GM10266 (cell line): ENCODE data around the gene FXYD5.
A peak's percentile ranks its signal among the peaks of the same experiment; 100 is the strongest.

ENCODE experiments used
- DNase-seq: peaks from one replicate; pipeline ENCODE4 v3.0.0; 2012; ENCODE audit errors: extremely low spot score
- CTCF ChIP-seq: IDR thresholded peaks from 2 replicates; pipeline ENCODE4 v1.5.1; 2012; ENCODE audit warnings: mild to moderate bottlenecking, low read depth; ENCODE audit not compliant: control insufficient read depth, insufficient read depth; ENCODE audit errors: missing control alignments

Gene FXYD5, protein sequence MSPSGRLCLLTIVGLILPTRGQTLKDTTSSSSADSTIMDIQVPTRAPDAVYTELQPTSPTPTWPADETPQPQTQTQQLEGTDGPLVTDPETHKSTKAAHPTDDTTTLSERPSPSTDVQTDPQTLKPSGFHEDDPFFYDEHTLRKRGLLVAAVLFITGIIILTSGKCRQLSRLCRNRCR

GRCh38 chr19:35154525-35155406 is at the start of gene FXYD5:
Gene FXYD5 (plus strand): TSS chr19:35154735. CDS start chr19:35155551, 816 bp downstream.
- DNase-seq = peak; percentile 78
- no peak for TF ChIP-seq CTCF

- DNase-seq = no peak
- TF ChIP-seq CTCF = no peak
Observed at GRCh38 chr19:35105047-35105410, 49.5 kb upstream of the FXYD5 start.

DNA sequence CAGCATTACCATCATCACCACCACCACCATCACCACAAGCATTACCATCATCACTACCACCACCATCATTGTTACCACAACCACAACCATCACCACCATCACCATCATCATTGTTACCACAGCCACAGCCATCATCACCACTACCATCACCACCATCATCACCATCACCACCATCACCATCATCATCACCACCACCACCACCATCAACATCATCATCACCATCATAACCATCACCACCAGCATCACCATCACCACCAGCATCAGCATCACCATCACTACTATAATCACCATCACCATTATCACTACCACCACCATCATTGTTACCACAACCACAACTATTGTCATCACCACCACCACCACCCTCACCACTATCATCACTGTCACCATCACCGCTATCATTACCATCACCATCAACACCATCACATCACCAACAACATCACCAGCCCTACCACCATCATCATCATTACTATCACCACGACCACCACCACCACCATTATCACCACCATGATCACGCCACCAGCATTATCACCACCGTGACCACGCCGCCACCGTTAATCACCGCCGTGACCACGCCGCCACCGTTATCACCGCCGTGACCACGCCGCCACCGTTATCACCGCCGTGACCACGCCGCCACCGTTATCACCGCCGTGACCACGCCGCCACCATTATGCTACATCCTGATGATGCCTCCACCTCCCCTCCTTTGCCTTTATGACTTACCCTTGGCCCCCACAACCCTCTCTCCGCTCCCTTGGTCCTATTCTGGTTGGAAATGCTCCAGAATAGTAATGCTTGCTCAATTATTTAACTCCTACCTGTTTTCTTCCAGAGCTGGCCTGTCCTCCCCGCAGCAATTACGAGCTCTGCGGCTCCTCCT is 48.9 kb upstream of the FXYD5 start:
- no peak for DNase-seq
- TF ChIP-seq CTCF = no peak

GRCh38 chr19:35106291-35106583 is 48.3 kb upstream of the FXYD5 start:
- DNase-seq = no peak
- TF ChIP-seq CTCF = no peak

DNA sequence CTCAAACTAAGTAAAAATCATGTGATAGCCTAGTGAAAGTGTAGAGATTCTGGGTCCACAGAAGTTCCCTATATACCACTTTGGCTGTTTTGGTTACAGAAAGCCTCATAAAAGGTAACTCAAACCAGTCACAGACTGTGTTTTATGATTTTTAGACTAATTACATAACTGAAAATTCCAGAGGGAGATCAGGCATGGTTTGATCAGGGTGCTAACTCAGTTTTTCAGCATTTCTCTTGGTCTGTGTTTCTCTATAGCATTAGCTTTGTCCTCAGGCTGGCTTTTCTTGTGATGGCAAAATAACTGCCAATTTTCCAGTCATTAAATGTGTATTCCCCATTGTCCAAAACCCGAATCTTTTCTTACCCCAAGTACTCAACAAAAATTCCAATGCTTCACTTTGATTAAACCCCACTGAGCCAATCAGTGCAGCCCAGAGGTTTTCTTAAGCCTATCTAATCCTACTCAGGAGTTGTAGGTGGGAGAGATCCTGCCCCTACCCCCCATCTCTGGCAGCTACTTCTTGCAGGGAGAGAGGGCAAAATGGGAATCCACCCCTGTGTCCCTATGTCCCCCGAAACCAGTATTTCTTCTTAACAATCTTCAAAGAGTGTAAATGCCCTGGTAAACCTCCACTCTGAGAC is 47.5 kb upstream of the FXYD5 start:
- no peak for TF ChIP-seq CTCF
- DNase-seq = no peak

DNA sequence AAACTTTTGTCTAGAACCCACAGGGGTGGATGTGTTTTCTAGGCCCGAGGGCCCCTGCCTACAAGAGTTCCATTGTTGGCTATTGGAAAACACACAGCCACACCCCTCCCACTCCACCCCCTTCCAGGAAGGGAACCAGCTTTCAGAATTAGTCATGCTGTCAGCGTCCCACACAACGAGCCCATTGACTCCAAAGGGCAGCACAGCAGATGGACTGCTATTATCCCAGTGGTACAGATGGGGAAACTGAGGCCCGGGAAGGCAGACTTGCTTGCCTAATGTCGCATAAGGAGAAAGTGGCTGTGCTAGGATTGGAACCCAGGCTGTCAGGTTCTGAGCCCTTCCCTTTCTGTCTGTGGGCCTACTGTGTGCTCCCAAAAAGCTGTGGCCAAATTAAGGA is 47.0 kb upstream of the FXYD5 start:
- TF ChIP-seq CTCF = no peak
- no peak for DNase-seq
